ENCODE data around the gene C2orf92. TPM values are rescaled to one million over a fixed set of nuclear protein-coding genes. Genes with fewer than 3 reads are reported as not detected.

Gene C2orf92
- total and polyA plus RNA-seq, 2 donors (not counting 1 experiment from before 2014, with no cell fraction given), result 0.99 to 1.1 TPM

- H3K79me2 ChIP-seq (ENCODE audit: control insufficient read depth, insufficient read depth, low read length), result no peaks in the 10 kb centered on the region
- no peak overlapping the region for H3K4me3 ChIP-seq (replicated peaks in 1 of 4; ENCODE audit: control extremely low read depth in 1 of 4, insufficient read depth in 1 of 4, low read depth in 3 of 4, low read length in 4 of 4)
- H3K27me3 ChIP-seq (ENCODE audit: control insufficient read depth, insufficient read depth, low read length), result no peaks in the 10 kb centered on the region
- no peak overlapping the region for H3K9ac ChIP-seq (ENCODE audit: insufficient read depth, low read length)
- H2AFZ ChIP-seq (ENCODE audit: low read length), result no peak overlapping the region
- H3K36me3 ChIP-seq (ENCODE audit: control insufficient read depth, insufficient read depth, low read length), result no peaks in the 10 kb centered on the region
- no peak for DNase-seq (ENCODE audit: low read depth in 2 of 2)
- H3K27ac ChIP-seq (ENCODE audit: insufficient read depth, low read length), result no peak overlapping the region
- H3K4me2 ChIP-seq (ENCODE audit: extremely low read depth, insufficient read depth, low read length), result no peak overlapping the region
- H4K20me1 ChIP-seq (ENCODE audit: control insufficient read depth, extremely low read depth, insufficient read depth, low read length), result no peaks in the 10 kb centered on the region
- TF ChIP-seq, protein P1, sequence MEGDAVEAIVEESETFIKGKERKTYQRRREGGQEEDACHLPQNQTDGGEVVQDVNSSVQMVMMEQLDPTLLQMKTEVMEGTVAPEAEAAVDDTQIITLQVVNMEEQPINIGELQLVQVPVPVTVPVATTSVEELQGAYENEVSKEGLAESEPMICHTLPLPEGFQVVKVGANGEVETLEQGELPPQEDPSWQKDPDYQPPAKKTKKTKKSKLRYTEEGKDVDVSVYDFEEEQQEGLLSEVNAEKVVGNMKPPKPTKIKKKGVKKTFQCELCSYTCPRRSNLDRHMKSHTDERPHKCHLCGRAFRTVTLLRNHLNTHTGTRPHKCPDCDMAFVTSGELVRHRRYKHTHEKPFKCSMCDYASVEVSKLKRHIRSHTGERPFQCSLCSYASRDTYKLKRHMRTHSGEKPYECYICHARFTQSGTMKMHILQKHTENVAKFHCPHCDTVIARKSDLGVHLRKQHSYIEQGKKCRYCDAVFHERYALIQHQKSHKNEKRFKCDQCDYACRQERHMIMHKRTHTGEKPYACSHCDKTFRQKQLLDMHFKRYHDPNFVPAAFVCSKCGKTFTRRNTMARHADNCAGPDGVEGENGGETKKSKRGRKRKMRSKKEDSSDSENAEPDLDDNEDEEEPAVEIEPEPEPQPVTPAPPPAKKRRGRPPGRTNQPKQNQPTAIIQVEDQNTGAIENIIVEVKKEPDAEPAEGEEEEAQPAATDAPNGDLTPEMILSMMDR (conservative IDR thresholded peaks at IDR 0.05 in 1 of 2, IDR thresholded peaks at IDR 0.05 in 1 of 2; ENCODE audit: low read depth in 1 of 2, low read length in 2 of 2), result no peak
- no peak for TF ChIP-seq EZH2 (IDR thresholded peaks at IDR 0.05; ENCODE audit: low read length, missing control alignments)
- no peaks in the 10 kb centered on the region for H3K9me3 ChIP-seq (ENCODE audit: control insufficient read depth, insufficient read depth, low read depth, low read length)
- no peaks in the 10 kb centered on the region for H3K4me1 ChIP-seq (ENCODE audit: control insufficient read depth, extremely low read depth, insufficient read depth, low read length)
Observed at GRCh38 chr2:97714950-97715652, 45.6 kb downstream of the C2orf92 start.

DNA sequence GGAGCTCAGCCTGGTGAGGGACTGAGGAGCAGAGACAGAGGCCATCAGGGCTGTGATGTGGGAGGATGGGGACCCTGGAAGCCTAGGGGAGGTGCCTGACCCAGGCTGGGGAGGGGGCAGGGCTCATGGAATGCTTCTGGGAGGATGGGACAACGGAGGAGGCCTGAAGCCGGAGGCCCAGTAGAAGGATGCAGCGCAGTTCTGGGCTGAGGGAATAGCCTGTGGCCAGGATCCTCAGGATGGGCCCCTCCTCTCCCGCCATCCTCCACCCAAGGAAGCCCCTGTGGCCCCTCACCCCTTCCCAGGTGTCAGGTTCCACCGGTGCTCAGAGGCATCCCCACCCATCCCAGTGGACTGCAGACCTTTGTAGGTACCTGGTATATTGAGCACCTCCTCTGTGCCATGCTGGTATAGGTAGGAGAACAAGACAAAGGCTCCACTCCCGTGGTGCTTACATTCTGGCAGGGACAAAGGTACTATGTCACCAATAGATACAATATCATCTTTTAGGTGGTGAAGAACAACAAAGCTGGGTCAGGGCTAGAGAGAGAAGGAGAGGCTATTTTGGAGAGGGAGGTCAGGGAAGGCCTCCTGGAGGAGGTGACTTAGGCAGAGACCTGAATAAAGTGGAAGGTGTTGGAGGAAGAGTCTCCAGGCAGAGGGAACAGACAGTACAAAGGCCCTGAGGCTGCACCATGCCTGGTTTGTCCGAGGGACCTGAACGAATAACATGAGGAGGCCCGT, 46.6 kb downstream of the C2orf92 start:
- no peak overlapping the region for H3K27ac ChIP-seq (ENCODE audit: insufficient read depth, low read length)
- no peak overlapping the region for H2AFZ ChIP-seq (ENCODE audit: low read length)
- no peaks in the 10 kb centered on the region for H3K79me2 ChIP-seq (ENCODE audit: control insufficient read depth, insufficient read depth, low read length)
- no peaks in the 10 kb centered on the region for H4K20me1 ChIP-seq (ENCODE audit: control insufficient read depth, extremely low read depth, insufficient read depth, low read length)
- no peaks in the 10 kb centered on the region for H3K36me3 ChIP-seq (ENCODE audit: control insufficient read depth, insufficient read depth, low read length)
- no peak overlapping the region for H3K9ac ChIP-seq (ENCODE audit: insufficient read depth, low read length)
- DNase-seq (ENCODE audit: low read depth in 2 of 2), result no peak
- no peaks in the 10 kb centered on the region for H3K9me3 ChIP-seq (ENCODE audit: control insufficient read depth, insufficient read depth, low read depth, low read length)
- TF ChIP-seq, protein P1 (conservative IDR thresholded peaks at IDR 0.05 in 1 of 2, IDR thresholded peaks at IDR 0.05 in 1 of 2; ENCODE audit: low read depth in 1 of 2, low read length in 2 of 2), result no peak
- no peak for TF ChIP-seq EZH2 (IDR thresholded peaks at IDR 0.05; ENCODE audit: low read length, missing control alignments)
- H3K27me3 ChIP-seq (ENCODE audit: control insufficient read depth, insufficient read depth, low read length), result no peaks in the 10 kb centered on the region
- no peak overlapping the region for H3K4me3 ChIP-seq (replicated peaks in 1 of 4; ENCODE audit: control extremely low read depth in 1 of 4, insufficient read depth in 1 of 4, low read depth in 3 of 4, low read length in 4 of 4)
- no peaks in the 10 kb centered on the region for H3K4me1 ChIP-seq (ENCODE audit: control insufficient read depth, extremely low read depth, insufficient read depth, low read length)
- H3K4me2 ChIP-seq (ENCODE audit: extremely low read depth, insufficient read depth, low read length), result no peak overlapping the region

GRCh38 chr2:97716695-97717612, 47.4 kb downstream of the C2orf92 start:
- H3K4me3 ChIP-seq (replicated peaks in 1 of 4; ENCODE audit: control extremely low read depth in 1 of 4, insufficient read depth in 1 of 4, low read depth in 3 of 4, low read length in 4 of 4), result no peak overlapping the region
- no peaks in the 10 kb centered on the region for H3K79me2 ChIP-seq (ENCODE audit: control insufficient read depth, insufficient read depth, low read length)
- H3K9me3 ChIP-seq (ENCODE audit: control insufficient read depth, insufficient read depth, low read depth, low read length), result no peaks in the 10 kb centered on the region
- DNase-seq (ENCODE audit: low read depth in 2 of 2), result no peak
- H3K27ac ChIP-seq (ENCODE audit: insufficient read depth, low read length), result no peak overlapping the region
- H3K27me3 ChIP-seq (ENCODE audit: control insufficient read depth, insufficient read depth, low read length), result no peaks in the 10 kb centered on the region
- no peaks in the 10 kb centered on the region for H3K36me3 ChIP-seq (ENCODE audit: control insufficient read depth, insufficient read depth, low read length)
- no peaks in the 10 kb centered on the region for H3K4me1 ChIP-seq (ENCODE audit: control insufficient read depth, extremely low read depth, insufficient read depth, low read length)
- no peak overlapping the region for H3K4me2 ChIP-seq (ENCODE audit: extremely low read depth, insufficient read depth, low read length)
- H4K20me1 ChIP-seq (ENCODE audit: control insufficient read depth, extremely low read depth, insufficient read depth, low read length), result no peaks in the 10 kb centered on the region
- TF ChIP-seq, protein P1 (conservative IDR thresholded peaks at IDR 0.05 in 1 of 2, IDR thresholded peaks at IDR 0.05 in 1 of 2; ENCODE audit: low read depth in 1 of 2, low read length in 2 of 2), result no peak
- no peak for TF ChIP-seq EZH2 (IDR thresholded peaks at IDR 0.05; ENCODE audit: low read length, missing control alignments)
- no peak overlapping the region for H2AFZ ChIP-seq (ENCODE audit: low read length)
- H3K9ac ChIP-seq (ENCODE audit: insufficient read depth, low read length), result no peak overlapping the region

Data from fibroblast of lung (primary cell).